Endodermal cell (in vitro differentiated cells): ENCODE measurements around the gene CIB4. TPM values are rescaled to one million over a fixed set of nuclear protein-coding genes. Genes with fewer than 3 reads are reported as not detected.

Experiments used
- DNase-seq: peaks from one replicate; pipeline ENCODE4 v3.0.0-alpha.2; 2017
- H3K27ac ChIP-seq: 2 replicates; pipeline ENCODE4 v1.5.1; 2013; ENCODE audit warnings: mild to moderate bottlenecking, low read depth, low read length, moderate library complexity
- H3K27me3 ChIP-seq: 2 replicates; pipeline ENCODE4 v1.6.1; 2013; ENCODE audit warnings: mild to moderate bottlenecking, low read length, moderate library complexity; ENCODE audit not compliant: insufficient read depth, control insufficient read depth, poor library complexity, severe bottlenecking
- H3K36me3 ChIP-seq: 2 replicates; pipeline ENCODE4 v1.7.0; 2013; ENCODE audit warnings: mild to moderate bottlenecking, low read length, moderate library complexity; ENCODE audit not compliant: control insufficient read depth, insufficient read depth
- H3K4me1 ChIP-seq: one replicate; pipeline ENCODE4 v1.7.0; 2013; ENCODE audit warnings: low read length; ENCODE audit not compliant: control insufficient read depth, insufficient read depth
- H3K4me3 ChIP-seq: 2 replicates; pipeline ENCODE4 v1.5.1; 2013; ENCODE audit warnings: mild to moderate bottlenecking, low read length, moderate library complexity
- H3K9ac ChIP-seq: 2 replicates; pipeline ENCODE4 v1.6.1; 2013; ENCODE audit warnings: mild to moderate bottlenecking, low read length, moderate library complexity; ENCODE audit not compliant: poor library complexity, severe bottlenecking; ENCODE audit errors: extremely low read depth
- H3K9me3 ChIP-seq: 2 replicates; pipeline ENCODE4 v1.6.1; 2013; ENCODE audit warnings: mild to moderate bottlenecking, low read length, moderate library complexity; ENCODE audit not compliant: control insufficient read depth
- H3K27ac Mint-ChIP-seq: 2 replicates; pipeline ENCODE4 v1.8.0; 2020; ENCODE audit warnings: mixed read lengths
- H3K27me3 Mint-ChIP-seq: 2 replicates; pipeline ENCODE4 v1.8.0; 2021; ENCODE audit warnings: mild to moderate bottlenecking, mixed read lengths; ENCODE audit not compliant: insufficient read depth
- H3K36me3 Mint-ChIP-seq: 2 replicates; pipeline ENCODE4 v1.8.0; 2020; ENCODE audit warnings: low read depth, mixed read lengths
- H3K4me1 Mint-ChIP-seq: 2 replicates; pipeline ENCODE4 v1.8.0; 2020; ENCODE audit warnings: mixed read lengths
- H3K4me3 Mint-ChIP-seq: 2 replicates; pipeline ENCODE4 v1.8.0; 2020; ENCODE audit warnings: mild to moderate bottlenecking, moderate library complexity, mixed read lengths
- H3K9me3 Mint-ChIP-seq: 2 replicates; pipeline ENCODE4 v1.8.0; 2020; ENCODE audit warnings: mild to moderate bottlenecking, mixed read lengths
- WGBS, 2 experiments: methylation state at CpG; one replicate each; pipeline versions ENCODE4 v1.1.5 to v1.1.7; 2013; ENCODE audit warnings: missing lambda C conversion rate in 2 of 2, mixed read lengths in 1 of 2; ENCODE audit not compliant: insufficient coverage in 1 of 2, insufficient read length in 1 of 2; 5-methylcytosine and 5-hydroxymethylcytosine counted together
- total RNA-seq, 2 donors: library from RNA; stranded (reverse); fragmentation: NEBNext Ultra II Directional in 1 of 2; extraction: Animal tissue kit (Norgen Biotek cat#: 25700) in 1 of 2; gene quantifications; 2 replicates in 1 of 2; 3 replicates in 1 of 2; pipeline ENCODE4 v1.2.1, GENCODE V29; 2021
- TF ChIP-seq, protein P1 (sequence below): fragments of 200-600 bp; sonication (generic); conservative IDR thresholded peaks from 2 replicates; pipeline ENCODE4 v1.5.0; 2021; ENCODE audit warnings: antibody characterized with exemption, mild to moderate bottlenecking

Gene CIB4
- total RNA-seq, 2 donors from 2014 or later, result not detected

DNA sequence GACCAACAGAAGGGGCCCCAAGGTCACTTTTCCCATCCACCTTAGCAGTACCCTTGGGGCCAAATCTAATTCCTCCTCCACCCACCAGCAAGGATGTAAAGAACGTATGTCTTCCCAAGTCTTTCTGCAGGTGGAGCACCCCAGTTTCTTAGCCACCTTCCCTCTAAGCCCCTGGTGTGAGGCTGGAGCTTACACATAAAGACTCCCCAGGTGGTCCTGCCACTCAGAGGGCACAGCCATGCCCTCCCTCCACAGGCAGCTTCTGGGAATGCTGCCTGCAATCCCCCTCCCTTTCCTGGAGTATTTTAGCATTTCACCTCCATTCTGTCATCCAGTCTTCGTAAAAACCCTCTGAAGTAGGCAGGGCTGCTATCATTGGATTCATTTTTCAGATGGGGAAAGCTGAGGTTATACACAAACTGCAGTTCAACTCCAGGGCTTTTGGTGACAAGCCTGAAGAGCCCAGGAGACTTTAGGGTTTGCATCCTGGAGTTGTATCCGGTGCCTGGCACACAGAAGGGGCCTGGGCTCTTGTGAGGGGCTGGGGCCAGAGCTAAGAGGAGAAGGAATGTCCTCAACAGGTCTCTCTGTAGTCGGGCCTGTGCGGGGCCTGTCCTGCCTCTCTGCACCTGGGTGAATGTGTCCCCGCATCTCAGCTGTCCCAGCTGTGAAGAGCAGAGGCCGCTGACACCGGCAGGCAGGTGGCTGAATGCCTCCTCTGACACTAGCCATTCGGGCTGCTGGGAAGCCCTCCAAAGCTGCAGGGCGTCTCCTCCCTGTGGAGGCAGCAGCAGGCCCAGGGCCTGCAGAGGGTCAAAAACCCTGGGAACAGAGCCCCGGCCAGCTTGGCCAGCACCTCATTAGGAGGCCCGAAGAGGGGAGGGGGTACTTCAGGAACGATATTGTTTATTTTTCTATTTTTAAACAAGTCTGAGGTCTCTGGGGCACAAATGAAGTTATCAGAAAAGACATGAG is 27.6 kb downstream of the CIB4 start:
- Mint-ChIP-seq H3K27me3 (peaks cover 6% of the 10 kb centered on the region), H3K9me3 (no peaks in the 10 kb centered on the region), H3K4me3 (no peak overlapping the region), H3K27ac (no peak overlapping the region), H3K36me3 (no peaks in the 10 kb centered on the region), H3K4me1 (peaks cover 38% of the 10 kb centered on the region)
- Histone ChIP-seq H3K27ac (no peak overlapping the region), H3K36me3 (no peaks in the 10 kb centered on the region), H3K9me3 (no peaks in the 10 kb centered on the region), H3K27me3 (peaks cover 9% of the 10 kb centered on the region), H3K9ac (no peak overlapping the region), H3K4me3 (no peak overlapping the region), H3K4me1 (peaks cover 4% of the 10 kb centered on the region)
- WGBS, 2 experiments, result 75 to 76% methylated on average over 6 to 13 of the region's 13 CpGs
- DNase-seq, result no peak
- TF ChIP-seq, protein P1, sequence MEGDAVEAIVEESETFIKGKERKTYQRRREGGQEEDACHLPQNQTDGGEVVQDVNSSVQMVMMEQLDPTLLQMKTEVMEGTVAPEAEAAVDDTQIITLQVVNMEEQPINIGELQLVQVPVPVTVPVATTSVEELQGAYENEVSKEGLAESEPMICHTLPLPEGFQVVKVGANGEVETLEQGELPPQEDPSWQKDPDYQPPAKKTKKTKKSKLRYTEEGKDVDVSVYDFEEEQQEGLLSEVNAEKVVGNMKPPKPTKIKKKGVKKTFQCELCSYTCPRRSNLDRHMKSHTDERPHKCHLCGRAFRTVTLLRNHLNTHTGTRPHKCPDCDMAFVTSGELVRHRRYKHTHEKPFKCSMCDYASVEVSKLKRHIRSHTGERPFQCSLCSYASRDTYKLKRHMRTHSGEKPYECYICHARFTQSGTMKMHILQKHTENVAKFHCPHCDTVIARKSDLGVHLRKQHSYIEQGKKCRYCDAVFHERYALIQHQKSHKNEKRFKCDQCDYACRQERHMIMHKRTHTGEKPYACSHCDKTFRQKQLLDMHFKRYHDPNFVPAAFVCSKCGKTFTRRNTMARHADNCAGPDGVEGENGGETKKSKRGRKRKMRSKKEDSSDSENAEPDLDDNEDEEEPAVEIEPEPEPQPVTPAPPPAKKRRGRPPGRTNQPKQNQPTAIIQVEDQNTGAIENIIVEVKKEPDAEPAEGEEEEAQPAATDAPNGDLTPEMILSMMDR, result no peak

DNA sequence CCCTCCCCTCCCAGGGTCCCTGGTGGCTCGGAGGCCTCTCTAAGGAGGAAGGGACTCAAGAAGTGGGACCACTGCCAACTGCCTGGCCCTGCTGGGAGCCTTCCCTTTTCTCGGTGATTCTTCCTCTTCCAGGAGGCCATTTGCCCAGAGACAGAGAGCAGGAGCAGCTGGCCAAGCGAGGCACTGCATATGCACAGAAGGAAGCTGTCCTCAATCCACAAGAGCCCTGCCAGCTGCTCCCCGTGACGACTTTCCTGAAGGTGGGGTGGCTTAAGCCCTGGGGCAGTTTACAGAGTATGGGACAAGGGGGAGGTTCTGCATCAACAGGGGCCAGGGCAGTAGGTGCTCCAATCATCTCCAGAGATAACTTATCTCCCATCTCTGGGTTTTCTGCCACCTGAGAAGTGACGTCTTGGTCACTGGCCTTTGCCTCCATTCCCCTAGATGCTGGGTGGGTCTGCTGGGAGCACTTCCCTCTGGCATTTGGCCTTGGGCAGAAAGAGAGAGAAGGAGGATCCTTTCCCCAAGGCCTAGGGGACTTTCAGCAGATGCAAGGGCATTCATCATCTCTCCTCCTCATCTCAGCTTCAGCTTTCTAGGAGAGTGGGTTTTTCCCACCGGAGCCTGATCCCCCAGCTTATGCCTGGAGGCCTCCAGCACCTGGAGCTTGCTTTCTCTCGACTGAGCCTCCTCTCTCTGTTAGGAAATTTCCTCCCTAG is 28.5 kb downstream of the CIB4 start:
- Mint-ChIP-seq H3K4me1 (peaks cover 38% of the 10 kb centered on the region), H3K36me3 (no peaks in the 10 kb centered on the region), H3K4me3 (no peak overlapping the region), H3K27me3 (peaks cover 5% of the 10 kb centered on the region), H3K9me3 (no peaks in the 10 kb centered on the region), H3K27ac (no peak overlapping the region)
- 59 to 68% methylated on average over 5 to 8 of the region's 8 CpGs for WGBS, 2 experiments
- Histone ChIP-seq H3K36me3 (no peaks in the 10 kb centered on the region), H3K4me3 (no peak overlapping the region), H3K9ac (no peak overlapping the region), H3K9me3 (no peaks in the 10 kb centered on the region), H3K4me1 (peaks cover 4% of the 10 kb centered on the region), H3K27ac (no peak overlapping the region), H3K27me3 (peaks cover under 1% of the 10 kb centered on the region)
- TF ChIP-seq, protein P1, result no peak
- no peak for DNase-seq

DNA sequence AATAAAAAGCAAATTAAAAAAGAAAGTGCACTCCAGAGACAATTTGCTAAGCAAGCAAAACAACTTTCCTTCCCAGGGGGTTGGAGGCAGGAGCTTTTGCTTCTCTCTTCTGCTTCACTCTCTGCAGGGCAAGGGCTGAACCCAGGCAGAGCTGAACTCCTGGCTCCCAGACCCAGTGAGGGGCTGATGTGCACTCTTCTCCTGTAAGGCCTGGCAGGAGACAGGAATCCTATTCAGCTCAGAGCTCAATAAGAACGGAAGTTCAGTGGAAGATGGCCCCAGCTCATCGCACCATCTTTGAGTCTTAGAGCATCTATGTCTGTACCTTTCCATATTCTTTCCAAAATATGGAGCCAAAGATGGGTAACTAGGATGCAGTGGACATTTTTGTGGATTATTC is 29.1 kb downstream of the CIB4 start:
- TF ChIP-seq, protein P1, result no peak
- H3K27me3 ChIP-seq, result no peaks in the 10 kb centered on the region
- Mint-ChIP-seq H3K27me3 (peaks cover 3% of the 10 kb centered on the region), H3K4me3 (no peak overlapping the region), H3K27ac (no peak overlapping the region), H3K9me3 (no peaks in the 10 kb centered on the region), H3K4me1 (peaks cover 37% of the 10 kb centered on the region), H3K36me3 (no peaks in the 10 kb centered on the region)
- H3K27ac ChIP-seq, result no peak overlapping the region
- peaks cover 4% of the 10 kb centered on the region for H3K4me1 ChIP-seq
- H3K9me3 ChIP-seq, result no peaks in the 10 kb centered on the region
- 82 to 83% methylated on average over 2 of the region's 2 CpGs for WGBS, 2 experiments
- no peak for DNase-seq
- H3K9ac ChIP-seq, result no peak overlapping the region
- no peaks in the 10 kb centered on the region for H3K36me3 ChIP-seq
- H3K4me3 ChIP-seq, result no peak overlapping the region
